Measurements from ENCODE around the gene MTR. TPM values are rescaled to one million over a fixed set of nuclear protein-coding genes. Genes with fewer than 3 reads are reported as not detected.

Gene MTR
- total and polyA plus RNA-seq, 10 donors: 4.4 to 65.4 (median 42.0) TPM

- Histone ChIP-seq H3K36me3 (peaks cover 0 to 100% (median 63%) of the 10 kb centered on the region in 6 donors), H3K4me1 (peaks cover 0 to 14% (median 7%) of the 10 kb centered on the region in 6 donors), H3K27ac (no peak overlapping the region), H3K4me3 (no peak overlapping the region), H3K9me3 (no peaks in the 10 kb centered on the region), H3K27me3 (replicated peaks in 1 of 7) (no peaks in the 10 kb centered on the region)
- no peak for DNase-seq
- WGBS, 5 donors: 70 to 97% (median 97%) methylated on average over 2 of the region's 2 CpGs
- intact Hi-C loops (cut with DNase I; ENCODE audit: low total_unique reads): no loop called here
- TF ChIP-seq CTCF (IDR thresholded peaks at IDR 0.05 in 8 of 11, conservative IDR thresholded peaks at IDR 0.05 in 3 of 11) (no peak), POLR2A (IDR thresholded peaks at IDR 0.05) (no peak), POLR2AphosphoS5 (IDR thresholded peaks at IDR 0.05) (no peak)
Measured at GRCh38 chr1:236808005-236808404, 12.9 kb downstream of the MTR start.

- WGBS, 5 donors: 60 to 84% (median 71%) methylated on average over 8 of the region's 8 CpGs
- H3K27ac ChIP-seq: no peak overlapping the region
- intact Hi-C loops (cut with DNase I; ENCODE audit: low total_unique reads): no loop called here
Measured at GRCh38 chr1:236808564-236809130, 13.6 kb downstream of the MTR start.

GRCh38 chr1:236809148-236809547, 14.1 kb downstream of the MTR start:
- DNase-seq: no peak

More at GRCh38 chr1:236808564-236809130, 13.6 kb downstream of the MTR start:
- Histone ChIP-seq H3K27me3 (replicated peaks in 1 of 7) (no peaks in the 10 kb centered on the region), H3K4me3 (no peak overlapping the region), H3K4me1 (peaks cover 0 to 14% (median 7%) of the 10 kb centered on the region in 6 donors), H3K36me3 (peaks cover 0 to 100% (median 64%) of the 10 kb centered on the region in 6 donors), H3K9me3 (no peaks in the 10 kb centered on the region)
- no peak for DNase-seq
- TF ChIP-seq CTCF (IDR thresholded peaks at IDR 0.05 in 8 of 11, conservative IDR thresholded peaks at IDR 0.05 in 3 of 11) (no peak), POLR2AphosphoS5 (IDR thresholded peaks at IDR 0.05) (no peak), POLR2A (IDR thresholded peaks at IDR 0.05) (no peak)

More at GRCh38 chr1:236809148-236809547, 14.1 kb downstream of the MTR start:
- no peak overlapping the region for H3K27ac ChIP-seq
- peaks cover 0 to 100% (median 62%) of the 10 kb centered on the region in 6 donors for H3K36me3 ChIP-seq
- TF ChIP-seq POLR2AphosphoS5 (IDR thresholded peaks at IDR 0.05) (no peak), POLR2A (IDR thresholded peaks at IDR 0.05) (no peak), CTCF (IDR thresholded peaks at IDR 0.05 in 8 of 11, conservative IDR thresholded peaks at IDR 0.05 in 3 of 11) (no peak)
- H3K4me3 ChIP-seq: no peak overlapping the region
- no peaks in the 10 kb centered on the region for H3K9me3 ChIP-seq
- WGBS, 5 donors: 46 to 67% (median 50%) methylated on average over 1 of the region's 1 CpG
- peaks cover 0 to 14% (median 7%) of the 10 kb centered on the region in 6 donors for H3K4me1 ChIP-seq
- H3K27me3 ChIP-seq (replicated peaks in 1 of 7): no peaks in the 10 kb centered on the region
- intact Hi-C loops (cut with DNase I; ENCODE audit: low total_unique reads): no loop called here
